IPS-15b (cell line): ENCODE results near the gene NGEF.

ENCODE experiments used
- H3K27me3 ChIP-seq: one replicate; pipeline ENCODE4 v1.6.1; 2013; ENCODE audit warnings: low read length; ENCODE audit not compliant: control insufficient read depth, insufficient read depth
- H3K36me3 ChIP-seq: one replicate; pipeline ENCODE4 v1.6.1; 2013; ENCODE audit warnings: low read length; ENCODE audit not compliant: control insufficient read depth, insufficient read depth
- H3K4me1 ChIP-seq: one replicate; pipeline ENCODE4 v1.6.1; 2013; ENCODE audit warnings: mild to moderate bottlenecking, low read length; ENCODE audit not compliant: control insufficient read depth, insufficient read depth
- H3K4me3 ChIP-seq: one replicate; pipeline ENCODE4 v1.5.1; 2013; ENCODE audit warnings: low read depth, low read length
- H3K9ac ChIP-seq: one replicate; pipeline ENCODE4 v1.6.1; 2013; ENCODE audit warnings: low read depth, mild to moderate bottlenecking, low read length
- H3K9me3 ChIP-seq: one replicate; pipeline ENCODE4 v1.6.1; 2013; ENCODE audit warnings: mild to moderate bottlenecking, low read length; ENCODE audit not compliant: control insufficient read depth, insufficient read depth

NGEF gene

GRCh38 chr2:233000886-233001750 is 11.9 kb downstream of the NGEF start:
- Histone ChIP-seq H3K36me3 (no peaks in the 10 kb centered on the region), H3K27me3 (no peaks in the 10 kb centered on the region), H3K9me3 (no peaks in the 10 kb centered on the region), H3K4me1 (no peaks in the 10 kb centered on the region), H3K9ac (no peak overlapping the region), H3K4me3 (no peak overlapping the region)

GRCh38 chr2:232999354-232999753 is 13.7 kb downstream of the NGEF start:
- H3K9me3 ChIP-seq: no peaks in the 10 kb centered on the region
- no peak overlapping the region for H3K4me3 ChIP-seq
- no peak overlapping the region for H3K9ac ChIP-seq
- no peaks in the 10 kb centered on the region for H3K27me3 ChIP-seq
- no peaks in the 10 kb centered on the region for H3K4me1 ChIP-seq
- no peaks in the 10 kb centered on the region for H3K36me3 ChIP-seq

GRCh38 chr2:232998666-232998985 is 14.4 kb downstream of the NGEF start:
- no peaks in the 10 kb centered on the region for H3K9me3 ChIP-seq
- no peak overlapping the region for H3K9ac ChIP-seq
- H3K27me3 ChIP-seq: no peaks in the 10 kb centered on the region
- H3K36me3 ChIP-seq: no peaks in the 10 kb centered on the region
- H3K4me1 ChIP-seq: no peaks in the 10 kb centered on the region
- H3K4me3 ChIP-seq: no peak overlapping the region

- Histone ChIP-seq H3K4me3 (no peak overlapping the region), H3K36me3 (no peaks in the 10 kb centered on the region), H3K9ac (no peak overlapping the region), H3K4me1 (no peaks in the 10 kb centered on the region), H3K9me3 (no peaks in the 10 kb centered on the region), H3K27me3 (no peaks in the 10 kb centered on the region)
Measured at GRCh38 chr2:232997749-232998665, 15.0 kb downstream of the NGEF start.

- Histone ChIP-seq H3K27me3 (no peaks in the 10 kb centered on the region), H3K9me3 (no peaks in the 10 kb centered on the region), H3K4me3 (no peak overlapping the region), H3K4me1 (no peaks in the 10 kb centered on the region), H3K9ac (no peak overlapping the region), H3K36me3 (no peaks in the 10 kb centered on the region)
Measured at GRCh38 chr2:232994446-232994845, 18.6 kb downstream of the NGEF start.

GRCh38 chr2:232993231-232993821 is 19.7 kb downstream of the NGEF start:
- Histone ChIP-seq H3K9ac (no peak overlapping the region), H3K9me3 (no peaks in the 10 kb centered on the region), H3K27me3 (no peaks in the 10 kb centered on the region), H3K4me1 (no peaks in the 10 kb centered on the region), H3K36me3 (no peaks in the 10 kb centered on the region), H3K4me3 (no peak overlapping the region)

GRCh38 chr2:232986155-232986554 is 26.9 kb downstream of the NGEF start:
- H3K9ac ChIP-seq: no peak overlapping the region
- H3K9me3 ChIP-seq: no peaks in the 10 kb centered on the region
- peaks cover 5% of the 10 kb centered on the region for H3K4me1 ChIP-seq

GRCh38 chr2:232984451-232985207 is 28.4 kb downstream of the NGEF start:
- no peak overlapping the region for H3K4me3 ChIP-seq
- H3K4me1 ChIP-seq: peaks cover 5% of the 10 kb centered on the region
- no peak overlapping the region for H3K9ac ChIP-seq
- no peaks in the 10 kb centered on the region for H3K9me3 ChIP-seq
- H3K36me3 ChIP-seq: no peaks in the 10 kb centered on the region
- H3K27me3 ChIP-seq: no peaks in the 10 kb centered on the region

More at GRCh38 chr2:232986155-232986554, 26.9 kb downstream of the NGEF start:
- Histone ChIP-seq H3K4me3 (no peak overlapping the region), H3K36me3 (no peaks in the 10 kb centered on the region), H3K27me3 (no peaks in the 10 kb centered on the region)

GRCh38 chr2:232983669-232984140 is 29.4 kb downstream of the NGEF start:
- Histone ChIP-seq H3K9ac (no peak overlapping the region), H3K9me3 (no peaks in the 10 kb centered on the region), H3K4me1 (peaks cover 5% of the 10 kb centered on the region), H3K4me3 (no peak overlapping the region), H3K36me3 (no peaks in the 10 kb centered on the region), H3K27me3 (no peaks in the 10 kb centered on the region)

- Histone ChIP-seq H3K9ac (no peak overlapping the region), H3K4me3 (no peak overlapping the region), H3K4me1 (peaks cover 5% of the 10 kb centered on the region)
Measured at GRCh38 chr2:232982926-232983668, 30.0 kb downstream of the NGEF start.

More at GRCh38 chr2:232982926-232983668, 30.0 kb downstream of the NGEF start:
- no peaks in the 10 kb centered on the region for H3K36me3 ChIP-seq
- no peaks in the 10 kb centered on the region for H3K27me3 ChIP-seq
- no peaks in the 10 kb centered on the region for H3K9me3 ChIP-seq
